ENCODE results near the gene RHBDD3.
"Not testable (repeated sequence)": the region's sequence is repeated elsewhere in the genome, so short reads cannot be mapped to it uniquely, and the experiment has no call there.

The RHBDD3 gene

GRCh38 chr22:29251981-29252911, 15.5 kb downstream of the RHBDD3 start:
- no CpG with 5 or more reads among the region's 10 CpGs for WGBS (ENCODE audit: extremely low coverage, insufficient coverage, insufficient read length)
- Histone ChIP-seq H3K27ac (ENCODE audit: low read depth, low read length) (no peak overlapping the region), H4K12ac (ENCODE audit: low read depth, low read length) (no peak overlapping the region), H4K8ac (ENCODE audit: low read depth, low read length) (no peak overlapping the region), H3K14ac (ENCODE audit: low read length) (no peak overlapping the region), H3K4me2 (ENCODE audit: low read length) (no peak overlapping the region), H3K4me1 (ENCODE audit: control insufficient read depth in 1 of 2, insufficient read depth in 2 of 2, low read length in 2 of 2) (no peaks in the 10 kb centered on the region), H3K79me1 (ENCODE audit: low read length) (no peaks in the 10 kb centered on the region), H2BK120ac (ENCODE audit: insufficient read depth, low read length, poor library complexity) (no peak overlapping the region), H3K23ac (ENCODE audit: low read length) (no peak overlapping the region), H3K9ac (ENCODE audit: low read length) (no peak overlapping the region), H2AFZ (ENCODE audit: insufficient read depth, low read length, poor library complexity) (no peak overlapping the region), H3K79me2 (ENCODE audit: control insufficient read depth, insufficient read depth, low read length, poor library complexity) (no peaks in the 10 kb centered on the region), H2BK12ac (ENCODE audit: low read length) (no peak overlapping the region), H2AK5ac (ENCODE audit: low read length) (no peak overlapping the region), H3K18ac (ENCODE audit: low read length) (no peak overlapping the region), H4K91ac (ENCODE audit: low read depth, low read length) (no peak overlapping the region), H3K4me3 (ENCODE audit: low read depth, low read length) (no peak overlapping the region), H3K27me3 (ENCODE audit: insufficient read depth, low read length) (no peaks in the 10 kb centered on the region), H3K36me3 (ENCODE audit: control insufficient read depth in 1 of 2, insufficient read depth in 2 of 2, low read length in 2 of 2) (no peaks in the 10 kb centered on the region), H3K4ac (ENCODE audit: low read depth, low read length) (no peak overlapping the region), H2BK5ac (ENCODE audit: low read depth, low read length, poor library complexity) (no peak overlapping the region), H3K9me3 (ENCODE audit: insufficient read depth, low read depth, low read length) (no peaks in the 10 kb centered on the region)
- DNase-seq, result no peak

GRCh38 chr22:29251265-29251664, 16.5 kb downstream of the RHBDD3 start:
- H3K36me3 ChIP-seq (ENCODE audit: control insufficient read depth in 1 of 2, insufficient read depth in 2 of 2, low read length in 2 of 2), result no peaks in the 10 kb centered on the region
- no peak overlapping the region for H4K91ac ChIP-seq (ENCODE audit: low read depth, low read length)
- no peaks in the 10 kb centered on the region for H3K79me2 ChIP-seq (ENCODE audit: control insufficient read depth, insufficient read depth, low read length, poor library complexity)
- H3K27ac ChIP-seq (ENCODE audit: low read depth, low read length), result no peak overlapping the region
- H2AFZ ChIP-seq (ENCODE audit: insufficient read depth, low read length, poor library complexity), result no peak overlapping the region
- H4K8ac ChIP-seq (ENCODE audit: low read depth, low read length), result no peak overlapping the region
- H3K9me3 ChIP-seq (ENCODE audit: insufficient read depth, low read depth, low read length), result no peaks in the 10 kb centered on the region
- H3K9ac ChIP-seq (ENCODE audit: low read length), result no peak overlapping the region
- WGBS (ENCODE audit: extremely low coverage, insufficient coverage, insufficient read length), result no CpG with 5 or more reads among the region's 5 CpGs
- H2BK5ac ChIP-seq (ENCODE audit: low read depth, low read length, poor library complexity), result no peak overlapping the region
- H3K4me2 ChIP-seq (ENCODE audit: low read length), result no peak overlapping the region
- H2BK12ac ChIP-seq (ENCODE audit: low read length), result no peak overlapping the region
- H3K18ac ChIP-seq (ENCODE audit: low read length), result no peak overlapping the region
- no peak overlapping the region for H3K14ac ChIP-seq (ENCODE audit: low read length)
- H2AK5ac ChIP-seq (ENCODE audit: low read length), result no peak overlapping the region
- H3K4ac ChIP-seq (ENCODE audit: low read depth, low read length), result no peak overlapping the region
- H3K79me1 ChIP-seq (ENCODE audit: low read length), result no peaks in the 10 kb centered on the region
- H3K27me3 ChIP-seq (ENCODE audit: insufficient read depth, low read length), result no peaks in the 10 kb centered on the region
- H3K23ac ChIP-seq (ENCODE audit: low read length), result no peak overlapping the region
- no peaks in the 10 kb centered on the region for H3K4me1 ChIP-seq (ENCODE audit: control insufficient read depth in 1 of 2, insufficient read depth in 2 of 2, low read length in 2 of 2)
- H3K4me3 ChIP-seq (ENCODE audit: low read depth, low read length), result no peak overlapping the region
- no peak for DNase-seq
- H2BK120ac ChIP-seq (ENCODE audit: insufficient read depth, low read length, poor library complexity), result no peak overlapping the region
- H4K12ac ChIP-seq (ENCODE audit: low read depth, low read length), result no peak overlapping the region

- H2BK12ac ChIP-seq (ENCODE audit: low read length); H3K4me2 ChIP-seq (ENCODE audit: low read length); H3K27ac ChIP-seq (ENCODE audit: low read depth, low read length); H2AK5ac ChIP-seq (ENCODE audit: low read length); H2BK5ac ChIP-seq (ENCODE audit: low read depth, low read length, poor library complexity); H3K9me3 ChIP-seq (ENCODE audit: insufficient read depth, low read depth, low read length); H2BK120ac ChIP-seq (ENCODE audit: insufficient read depth, low read length, poor library complexity); H3K23ac ChIP-seq (ENCODE audit: low read length); H3K18ac ChIP-seq (ENCODE audit: low read length); H3K4me3 ChIP-seq (ENCODE audit: low read depth, low read length); H4K8ac ChIP-seq (ENCODE audit: low read depth, low read length); DNase-seq; H3K79me1 ChIP-seq (ENCODE audit: low read length); H4K12ac ChIP-seq (ENCODE audit: low read depth, low read length); H3K4ac ChIP-seq (ENCODE audit: low read depth, low read length); H3K9ac ChIP-seq (ENCODE audit: low read length); H3K4me1 ChIP-seq (ENCODE audit: control insufficient read depth in 1 of 2, insufficient read depth in 2 of 2, low read length in 2 of 2); H2AFZ ChIP-seq (ENCODE audit: insufficient read depth, low read length, poor library complexity); H3K14ac ChIP-seq (ENCODE audit: low read length); H4K91ac ChIP-seq (ENCODE audit: low read depth, low read length); H3K36me3 ChIP-seq (ENCODE audit: control insufficient read depth in 1 of 2, insufficient read depth in 2 of 2, low read length in 2 of 2); H3K79me2 ChIP-seq (ENCODE audit: control insufficient read depth, insufficient read depth, low read length, poor library complexity); H3K27me3 ChIP-seq (ENCODE audit: insufficient read depth, low read length): not testable (repeated sequence)
- WGBS (ENCODE audit: extremely low coverage, insufficient coverage, insufficient read length), result no CpG with 5 or more reads among the region's 10 CpGs
Measured at GRCh38 chr22:29247891-29248290, 19.9 kb downstream of the RHBDD3 start.

- Histone ChIP-seq H3K9ac (ENCODE audit: low read length) (no peak overlapping the region), H3K4ac (ENCODE audit: low read depth, low read length) (no peak overlapping the region), H3K23ac (ENCODE audit: low read length) (no peak overlapping the region), H4K12ac (ENCODE audit: low read depth, low read length) (no peak overlapping the region), H2BK120ac (ENCODE audit: insufficient read depth, low read length, poor library complexity) (no peak overlapping the region), H3K79me1 (ENCODE audit: low read length) (no peaks in the 10 kb centered on the region), H2AFZ (ENCODE audit: insufficient read depth, low read length, poor library complexity) (no peak overlapping the region), H3K9me3 (ENCODE audit: insufficient read depth, low read depth, low read length) (peaks cover 7% of the 10 kb centered on the region), H3K27ac (ENCODE audit: low read depth, low read length) (no peak overlapping the region), H3K36me3 (ENCODE audit: control insufficient read depth in 1 of 2, insufficient read depth in 2 of 2, low read length in 2 of 2) (no peaks in the 10 kb centered on the region), H2BK12ac (ENCODE audit: low read length) (no peak overlapping the region), H2BK5ac (ENCODE audit: low read depth, low read length, poor library complexity) (no peak overlapping the region), H4K8ac (ENCODE audit: low read depth, low read length) (no peak overlapping the region), H3K79me2 (ENCODE audit: control insufficient read depth, insufficient read depth, low read length, poor library complexity) (no peaks in the 10 kb centered on the region), H3K4me3 (ENCODE audit: low read depth, low read length) (no peak overlapping the region), H3K4me1 (ENCODE audit: control insufficient read depth in 1 of 2, insufficient read depth in 2 of 2, low read length in 2 of 2) (no peaks in the 10 kb centered on the region), H3K27me3 (ENCODE audit: insufficient read depth, low read length) (no peaks in the 10 kb centered on the region), H2AK5ac (ENCODE audit: low read length) (no peak overlapping the region), H3K4me2 (ENCODE audit: low read length) (no peak overlapping the region), H4K91ac (ENCODE audit: low read depth, low read length) (no peak overlapping the region), H3K18ac (ENCODE audit: low read length) (no peak overlapping the region), H3K14ac (ENCODE audit: low read length) (no peak overlapping the region)
- DNase-seq, result peak; percentile 38 to 73
- WGBS (ENCODE audit: extremely low coverage, insufficient coverage, insufficient read length), result no CpG with 5 or more reads among the region's 11 CpGs
Measured at GRCh38 chr22:29245626-29246385, 22.0 kb downstream of the RHBDD3 start.

All from trophoblast cell (in vitro differentiated cells and primary cell).